IPS-15b (cell line): ENCODE results near the gene MTA1.

Experiments
- H3K27me3 ChIP-seq: one replicate; pipeline ENCODE4 v1.6.1; 2013; ENCODE audit warnings: low read length; ENCODE audit not compliant: control insufficient read depth, insufficient read depth
- H3K36me3 ChIP-seq: one replicate; pipeline ENCODE4 v1.6.1; 2013; ENCODE audit warnings: low read length; ENCODE audit not compliant: control insufficient read depth, insufficient read depth
- H3K4me1 ChIP-seq: one replicate; pipeline ENCODE4 v1.6.1; 2013; ENCODE audit warnings: mild to moderate bottlenecking, low read length; ENCODE audit not compliant: control insufficient read depth, insufficient read depth
- H3K4me3 ChIP-seq: one replicate; pipeline ENCODE4 v1.5.1; 2013; ENCODE audit warnings: low read depth, low read length
- H3K9ac ChIP-seq: one replicate; pipeline ENCODE4 v1.6.1; 2013; ENCODE audit warnings: low read depth, mild to moderate bottlenecking, low read length
- H3K9me3 ChIP-seq: one replicate; pipeline ENCODE4 v1.6.1; 2013; ENCODE audit warnings: mild to moderate bottlenecking, low read length; ENCODE audit not compliant: control insufficient read depth, insufficient read depth

MTA1 gene

GRCh38 chr14:105419195-105420091 lies at the start of gene MTA1:
Gene MTA1 (plus strand): TSS chr14:105419827. CDS start chr14:105420036, 209 bp downstream.
- Histone ChIP-seq H3K4me3 (peak within 1 kb of the TSS; percentile 71), H3K9me3 (no peaks in the 10 kb centered on the region), H3K9ac (peak within 1 kb of the TSS; percentile 85), H3K27me3 (peaks cover 2% of the 10 kb centered on the region), H3K4me1 (peaks cover 7% of the 10 kb centered on the region), H3K36me3 (peaks cover 11% of the 10 kb centered on the region)

- H3K27me3 ChIP-seq = no peaks in the 10 kb centered on the region
- no peak overlapping the region for H3K4me3 ChIP-seq
- H3K9me3 ChIP-seq = no peaks in the 10 kb centered on the region
- no peaks in the 10 kb centered on the region for H3K36me3 ChIP-seq
- H3K9ac ChIP-seq = no peak overlapping the region
- no peaks in the 10 kb centered on the region for H3K4me1 ChIP-seq
Observed at GRCh38 chr14:105374389-105374788, 45.2 kb upstream of the MTA1 start.

GRCh38 chr14:105375635-105376057 lies 44.0 kb upstream of the MTA1 start:
- no peaks in the 10 kb centered on the region for H3K36me3 ChIP-seq
- H3K4me3 ChIP-seq = no peak overlapping the region
- no peaks in the 10 kb centered on the region for H3K9me3 ChIP-seq
- no peaks in the 10 kb centered on the region for H3K27me3 ChIP-seq
- no peak overlapping the region for H3K9ac ChIP-seq
- H3K4me1 ChIP-seq = no peaks in the 10 kb centered on the region

- Histone ChIP-seq H3K27me3 (no peaks in the 10 kb centered on the region), H3K4me1 (no peaks in the 10 kb centered on the region), H3K36me3 (no peaks in the 10 kb centered on the region), H3K4me3 (no peak overlapping the region), H3K9me3 (no peaks in the 10 kb centered on the region), H3K9ac (no peak overlapping the region)
Observed at GRCh38 chr14:105376521-105377440, 42.8 kb upstream of the MTA1 start.

- Histone ChIP-seq H3K27me3 (no peaks in the 10 kb centered on the region), H3K36me3 (peaks cover 1% of the 10 kb centered on the region)
Observed at GRCh38 chr14:105377555-105378182, 42.0 kb upstream of the MTA1 start.

GRCh38 chr14:105378199-105378598 lies 41.4 kb upstream of the MTA1 start:
- H3K27me3 ChIP-seq = no peaks in the 10 kb centered on the region
- no peak overlapping the region for H3K4me3 ChIP-seq
- no peaks in the 10 kb centered on the region for H3K9me3 ChIP-seq
- no peaks in the 10 kb centered on the region for H3K4me1 ChIP-seq
- H3K36me3 ChIP-seq = peaks cover 7% of the 10 kb centered on the region
- H3K9ac ChIP-seq = no peak overlapping the region

More at GRCh38 chr14:105377555-105378182, 42.0 kb upstream of the MTA1 start:
- H3K4me3 ChIP-seq = no peak overlapping the region
- no peaks in the 10 kb centered on the region for H3K9me3 ChIP-seq
- H3K4me1 ChIP-seq = no peaks in the 10 kb centered on the region
- H3K9ac ChIP-seq = no peak overlapping the region

GRCh38 chr14:105378873-105379685 lies 40.5 kb upstream of the MTA1 start:
- Histone ChIP-seq H3K27me3 (no peaks in the 10 kb centered on the region), H3K4me1 (no peaks in the 10 kb centered on the region), H3K9me3 (no peaks in the 10 kb centered on the region), H3K9ac (no peak overlapping the region), H3K4me3 (no peak overlapping the region), H3K36me3 (peaks cover 11% of the 10 kb centered on the region)

- no peaks in the 10 kb centered on the region for H3K4me1 ChIP-seq
- no peaks in the 10 kb centered on the region for H3K9me3 ChIP-seq
- no peak overlapping the region for H3K4me3 ChIP-seq
- peaks cover 16% of the 10 kb centered on the region for H3K36me3 ChIP-seq
- H3K9ac ChIP-seq = no peak overlapping the region
- no peaks in the 10 kb centered on the region for H3K27me3 ChIP-seq
Observed at GRCh38 chr14:105379946-105380345, 39.7 kb upstream of the MTA1 start.

- Histone ChIP-seq H3K4me1 (no peaks in the 10 kb centered on the region), H3K27me3 (no peaks in the 10 kb centered on the region), H3K9ac (no peak overlapping the region), H3K9me3 (no peaks in the 10 kb centered on the region), H3K4me3 (no peak overlapping the region), H3K36me3 (peaks cover 16% of the 10 kb centered on the region)
Observed at GRCh38 chr14:105380756-105381155, 38.9 kb upstream of the MTA1 start.

GRCh38 chr14:105381446-105382342 lies 37.9 kb upstream of the MTA1 start:
- Histone ChIP-seq H3K36me3 (peaks cover 16% of the 10 kb centered on the region), H3K4me1 (no peaks in the 10 kb centered on the region), H3K27me3 (no peaks in the 10 kb centered on the region), H3K9me3 (no peaks in the 10 kb centered on the region), H3K9ac (no peak overlapping the region), H3K4me3 (no peak overlapping the region)
